GM11168 (cell line): ENCODE results near the gene XPR1.

ENCODE experiments used
- in situ Hi-C: fragments of 300-500 bp; cut with MboI; formaldehyde crosslinking; loops from one replicate; pipeline ENCODE4 v1.12.0; 2022; ENCODE audit warnings: low sequenced_read_pairs; ENCODE audit not compliant: unreplicated experiment

The XPR1 gene

GRCh38 chr1:180631766-180632325, at the start of gene XPR1:
Gene XPR1, plus strand, starts transcription at chr1:180632022. Its CDS starts 180 bp downstream, at chr1:180632202.
- in situ Hi-C loops, result no loop called here

- in situ Hi-C loops, result no loop called here
Measured at GRCh38 chr1:180584869-180585268, 47.0 kb upstream of the XPR1 start.

GRCh38 chr1:180585994-180586359, 45.8 kb upstream of the XPR1 start:
- in situ Hi-C loops, result no loop called here

GRCh38 chr1:180586671-180587155, 45.1 kb upstream of the XPR1 start:
- in situ Hi-C loops, result no loop called here

GRCh38 chr1:180588121-180588520, 43.7 kb upstream of the XPR1 start:
- in situ Hi-C loops, result no loop called here

GRCh38 chr1:180590889-180591288, 40.9 kb upstream of the XPR1 start:
- in situ Hi-C loops, result no loop called here

GRCh38 chr1:180593382-180593781, 38.4 kb upstream of the XPR1 start:
- in situ Hi-C loops, result no loop called here

- in situ Hi-C loops, result no loop called here
Measured at GRCh38 chr1:180594723-180595122, 37.1 kb upstream of the XPR1 start.

GRCh38 chr1:180595966-180596365, 35.9 kb upstream of the XPR1 start:
- in situ Hi-C loops, result no loop called here

GRCh38 chr1:180597520-180597919, 34.3 kb upstream of the XPR1 start:
- in situ Hi-C loops, result no loop called here

- in situ Hi-C loops, result no loop called here
Measured at GRCh38 chr1:180598333-180598974, 33.4 kb upstream of the XPR1 start.

- in situ Hi-C loops, result no loop called here
Measured at GRCh38 chr1:180600343-180600742, 31.5 kb upstream of the XPR1 start.

- in situ Hi-C loops, result no loop called here
Measured at GRCh38 chr1:180601512-180601911, 30.3 kb upstream of the XPR1 start.

- in situ Hi-C loops, result no loop called here
Measured at GRCh38 chr1:180603223-180603849, 28.5 kb upstream of the XPR1 start.

- in situ Hi-C loops, result no loop called here
Measured at GRCh38 chr1:180603850-180604226, 28.0 kb upstream of the XPR1 start.

GRCh38 chr1:180606155-180606554, 25.7 kb upstream of the XPR1 start:
- in situ Hi-C loops, result no loop called here

GRCh38 chr1:180609643-180610555, 21.9 kb upstream of the XPR1 start:
- in situ Hi-C loops, result no loop called here

- in situ Hi-C loops, result no loop called here
Measured at GRCh38 chr1:180610556-180611015, 21.2 kb upstream of the XPR1 start.

GRCh38 chr1:180611016-180611930, 20.5 kb upstream of the XPR1 start:
- in situ Hi-C loops, result no loop called here

- in situ Hi-C loops, result no loop called here
Measured at GRCh38 chr1:180612632-180613031, 19.2 kb upstream of the XPR1 start.
